Measurements from ENCODE around the gene DNAJC15.

The DNAJC15 gene

DNA sequence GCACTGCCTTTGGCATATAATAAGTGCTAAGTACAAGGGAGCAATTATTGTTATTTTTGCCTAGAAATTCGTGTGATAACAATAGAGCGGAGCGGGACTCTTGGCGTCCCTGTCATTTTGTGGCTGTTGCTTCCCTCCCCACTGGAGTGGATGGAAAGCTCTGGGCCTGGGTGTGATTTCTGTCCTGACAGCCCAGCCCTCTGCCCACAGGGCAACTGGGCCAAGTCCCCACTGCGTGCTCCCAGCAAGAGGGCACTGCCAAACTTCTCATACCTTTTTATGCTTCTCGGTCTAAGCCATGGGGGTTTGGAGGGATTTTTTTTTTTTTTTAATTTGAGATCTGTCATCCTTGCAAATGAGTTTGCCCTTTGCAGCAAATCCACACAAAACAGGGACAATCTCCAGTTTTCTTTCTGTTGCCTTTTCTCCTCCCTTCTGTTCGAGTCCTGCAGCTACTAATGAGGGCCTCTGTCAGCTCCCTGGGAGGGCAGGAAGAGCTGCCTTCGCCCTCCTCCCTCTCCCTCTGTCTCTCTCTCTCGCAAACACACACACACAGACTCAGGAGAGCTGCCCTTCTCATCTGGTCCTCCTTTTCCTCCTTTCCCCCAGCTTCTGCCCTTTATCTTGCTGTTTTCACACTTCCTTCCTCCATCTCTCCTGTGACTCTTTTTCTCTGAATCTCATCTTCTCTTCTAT, 103.9 kb downstream of the DNAJC15 start:
- DNase-seq (ENCODE audit: low spot score) = no peak

DNA sequence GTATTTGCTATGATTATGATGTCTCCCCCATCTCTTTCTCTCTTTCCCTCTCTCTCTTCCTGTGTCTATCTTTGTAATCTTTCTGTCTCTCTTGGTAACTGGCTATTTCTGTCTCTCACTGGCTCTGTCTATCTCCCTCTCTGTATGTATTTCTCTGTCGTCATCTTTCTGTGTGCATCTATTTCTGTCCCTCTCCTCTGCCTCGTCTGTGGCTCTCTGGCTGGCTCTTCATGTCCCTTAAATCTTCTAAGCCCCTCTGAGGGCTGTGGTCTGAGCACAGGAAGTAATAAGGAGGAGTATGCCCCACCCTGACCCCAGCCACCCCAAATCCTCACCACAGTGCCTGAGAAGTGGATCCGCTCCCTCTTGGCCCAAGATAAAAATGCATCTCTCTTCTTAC, 104.4 kb downstream of the DNAJC15 start:
- peak; percentile 13 for DNase-seq (ENCODE audit: low spot score)

DNA sequence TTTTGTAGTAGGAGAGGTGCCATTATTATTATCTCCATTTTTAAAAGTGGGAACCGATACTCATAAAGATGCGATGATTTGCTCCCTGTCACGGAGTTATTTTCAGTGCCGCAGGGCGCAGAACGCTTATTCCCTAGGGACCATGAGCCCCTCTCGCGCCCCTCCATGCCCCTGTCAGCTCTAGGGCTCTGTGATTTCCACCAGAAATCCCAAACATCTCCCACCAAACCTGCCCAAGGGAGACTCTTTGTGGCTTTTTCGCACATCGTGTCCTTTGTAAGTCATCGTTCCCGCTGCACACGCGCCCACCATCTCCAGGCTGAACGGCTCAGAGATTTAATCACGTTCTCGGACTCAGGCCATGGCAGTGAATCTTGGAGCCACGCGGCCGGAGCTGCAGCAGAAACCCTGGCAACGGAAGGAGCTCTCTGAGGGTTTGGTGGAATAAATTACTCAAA, 105.1 kb downstream of the DNAJC15 start:
- DNase-seq (ENCODE audit: low spot score) = no peak

DNA sequence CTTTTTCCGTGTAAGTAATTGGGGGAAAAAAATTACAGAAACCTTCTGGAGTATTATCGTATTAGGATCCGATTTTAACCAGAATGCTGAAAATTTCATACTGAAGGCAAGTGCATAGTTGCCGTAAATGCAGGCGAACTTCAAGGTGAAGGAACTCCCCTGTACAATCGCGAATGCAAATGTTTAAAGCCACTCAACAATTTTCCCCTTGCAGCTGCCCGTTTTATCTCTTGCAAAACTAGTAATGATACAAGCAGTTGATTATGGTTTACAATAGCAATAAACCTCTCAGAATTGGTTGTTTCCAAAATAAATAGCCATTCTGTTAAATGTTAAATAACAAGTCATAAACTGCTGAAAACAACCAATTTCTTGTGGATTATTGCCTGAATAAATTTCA, 105.7 kb downstream of the DNAJC15 start:
- DNase-seq (ENCODE audit: low spot score) = no peak

DNA sequence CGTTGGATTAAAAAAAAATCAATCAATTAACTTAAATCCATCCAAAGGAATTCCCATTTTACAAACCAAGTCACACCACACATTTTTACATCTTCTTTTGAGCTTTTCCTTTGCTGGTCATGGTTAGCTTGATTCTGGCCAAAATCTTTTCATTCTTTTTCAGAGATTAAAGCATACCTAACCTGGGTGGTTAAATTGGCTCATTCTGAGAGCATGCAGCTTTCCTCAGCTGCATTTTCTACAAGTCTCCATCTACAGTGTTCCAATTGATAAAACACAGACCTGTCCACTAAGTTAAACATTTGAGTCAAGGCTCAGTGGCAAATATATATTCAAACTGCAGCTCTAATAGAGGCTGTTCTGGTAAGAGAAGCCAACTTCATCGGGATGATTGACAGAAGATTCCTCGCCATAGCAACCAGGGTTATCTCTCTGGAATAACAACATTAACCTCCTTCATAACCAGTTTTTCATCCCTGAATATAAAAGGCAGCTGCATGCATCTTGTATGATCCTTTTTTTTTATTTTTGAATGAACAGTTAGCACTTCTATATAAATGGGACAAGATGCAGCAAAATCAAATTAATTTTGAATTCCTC, 106.2 kb downstream of the DNAJC15 start:
- no peak for DNase-seq (ENCODE audit: low spot score)

DNA sequence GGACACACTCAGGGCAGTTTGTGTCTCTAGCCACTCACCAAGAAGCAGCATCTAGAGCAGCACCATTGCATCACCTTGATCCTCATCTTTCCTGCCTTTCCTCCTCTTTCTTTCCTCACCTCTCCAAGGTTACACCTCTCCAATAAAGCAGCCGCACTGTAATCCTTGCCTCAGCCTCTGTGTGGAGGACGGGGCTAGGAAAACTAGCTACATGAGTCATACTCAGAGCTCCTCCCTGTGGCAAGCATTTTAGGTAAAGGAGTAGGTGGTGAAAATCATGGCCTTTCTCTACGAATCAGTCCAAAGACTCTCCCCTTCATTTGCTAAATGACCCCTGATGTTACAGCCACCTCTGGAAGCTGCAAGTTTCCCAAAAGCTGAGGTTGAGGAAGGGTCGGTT, 108.9 kb downstream of the DNAJC15 start:
- DNase-seq (ENCODE audit: low spot score) = peak; percentile 8

DNA sequence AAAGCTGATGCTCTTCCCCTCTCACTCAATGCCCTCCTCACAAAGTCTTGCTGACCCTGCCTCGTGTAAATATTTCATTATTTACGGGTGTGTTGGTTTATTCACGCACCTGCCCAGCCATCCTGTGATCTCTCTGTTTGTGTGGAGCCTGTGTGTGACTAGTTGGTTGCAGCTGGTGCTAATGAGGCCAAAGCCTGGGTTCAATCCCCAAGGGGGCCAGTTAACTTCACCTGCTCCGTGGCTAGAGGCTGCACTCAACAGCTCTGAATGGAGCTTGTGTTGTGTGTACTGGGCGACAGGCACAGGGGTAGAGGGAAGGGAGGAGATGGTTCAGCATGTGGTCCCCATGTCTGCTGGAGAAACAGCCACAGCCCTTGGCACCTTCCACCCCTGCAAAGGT, 109.5 kb downstream of the DNAJC15 start:
- DNase-seq (ENCODE audit: low spot score) = peak; percentile 55

DNA sequence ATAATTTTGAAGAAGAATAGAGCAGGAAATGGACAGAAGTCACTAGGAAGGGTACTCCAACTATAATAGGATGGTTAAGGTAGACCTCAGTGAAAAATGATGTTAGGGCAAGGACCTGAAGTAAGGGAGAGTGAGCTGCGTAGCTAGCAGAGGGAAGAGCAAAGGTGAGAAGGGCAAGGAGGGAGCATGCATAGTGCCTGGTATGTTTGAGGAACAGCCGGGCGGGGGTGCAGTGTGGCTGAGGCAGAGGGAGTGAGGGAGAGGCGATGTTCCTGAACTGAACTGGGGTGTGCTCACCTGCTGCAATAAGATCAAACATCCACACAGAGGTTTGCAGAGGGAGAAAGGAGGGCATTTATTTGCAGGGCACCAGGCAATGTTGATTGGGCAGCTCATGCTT, 110.4 kb downstream of the DNAJC15 start:
- no peak for DNase-seq (ENCODE audit: low spot score)

DNA sequence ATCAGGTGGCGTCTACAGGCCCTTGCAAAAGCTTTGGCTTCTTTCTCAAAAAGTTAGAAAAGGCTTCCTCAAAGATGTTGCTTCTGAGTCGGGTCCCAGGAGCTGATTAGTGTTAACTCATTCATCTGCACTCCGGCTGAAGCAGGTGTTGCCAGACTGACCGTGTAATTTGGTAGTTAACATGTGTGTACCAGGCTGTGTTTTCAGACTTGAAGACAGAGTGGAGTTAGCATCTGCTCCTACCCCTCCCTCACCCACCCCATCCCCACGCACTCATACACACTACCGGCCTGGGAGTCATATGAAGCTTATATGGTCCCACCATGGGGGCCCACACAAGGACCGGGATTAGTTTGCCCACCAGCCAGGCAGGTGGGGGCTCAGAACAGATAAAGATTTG, 111.5 kb downstream of the DNAJC15 start:
- peak; percentile 18 for DNase-seq (ENCODE audit: low spot score)

DNA sequence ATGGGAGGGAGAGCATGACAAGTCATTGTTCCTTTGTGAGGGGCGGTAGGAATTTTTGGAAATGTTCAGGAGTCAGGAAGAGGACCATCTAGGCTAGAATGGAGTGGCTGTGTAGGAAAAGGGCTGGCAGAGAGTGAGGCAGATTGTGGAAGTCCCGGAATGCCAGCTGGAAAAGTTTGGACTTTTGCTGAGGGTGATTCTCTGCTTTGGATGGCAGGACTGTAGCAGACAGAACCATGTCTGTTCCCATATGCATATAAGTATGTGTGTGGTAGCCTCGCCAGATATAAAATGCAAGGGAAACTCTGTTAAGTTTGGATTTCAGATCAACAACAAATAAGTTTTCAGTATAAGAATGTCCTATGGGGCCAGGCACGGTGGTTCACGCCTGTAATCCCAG, 112.1 kb downstream of the DNAJC15 start:
- DNase-seq (ENCODE audit: low spot score) = no peak

DNA sequence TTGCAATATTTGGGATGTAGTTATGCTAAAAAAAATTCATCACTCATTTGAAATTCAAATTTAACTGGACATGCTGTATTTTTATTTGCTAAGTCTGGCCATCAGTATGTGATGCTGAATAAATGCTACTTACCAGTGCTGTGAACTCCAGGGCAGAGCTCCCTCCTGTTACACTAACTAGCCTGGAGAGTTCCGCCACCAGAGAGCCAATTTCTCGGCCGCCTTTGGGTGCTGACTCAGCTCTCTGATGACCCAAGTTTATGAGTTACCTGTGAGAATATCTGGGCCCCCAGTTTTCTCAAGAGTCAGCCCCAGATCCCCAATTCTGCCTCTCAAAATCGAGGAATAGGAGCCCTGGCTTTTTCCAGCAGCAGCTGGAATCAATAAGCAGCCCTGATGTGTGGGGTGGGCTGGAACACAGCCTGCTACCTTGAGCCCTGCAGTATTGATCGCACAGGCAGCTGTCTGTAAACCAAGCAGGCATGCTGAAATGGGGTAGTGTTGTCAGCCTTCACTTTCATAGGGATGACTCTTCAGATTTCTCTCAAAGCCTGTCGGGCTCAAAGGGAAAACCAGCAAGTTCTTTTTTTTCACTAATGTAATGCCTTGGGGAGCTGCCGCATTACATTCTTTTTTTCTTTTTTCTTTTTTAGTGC, 113.7 kb downstream of the DNAJC15 start:
- DNase-seq (ENCODE audit: low spot score) = no peak

DNA sequence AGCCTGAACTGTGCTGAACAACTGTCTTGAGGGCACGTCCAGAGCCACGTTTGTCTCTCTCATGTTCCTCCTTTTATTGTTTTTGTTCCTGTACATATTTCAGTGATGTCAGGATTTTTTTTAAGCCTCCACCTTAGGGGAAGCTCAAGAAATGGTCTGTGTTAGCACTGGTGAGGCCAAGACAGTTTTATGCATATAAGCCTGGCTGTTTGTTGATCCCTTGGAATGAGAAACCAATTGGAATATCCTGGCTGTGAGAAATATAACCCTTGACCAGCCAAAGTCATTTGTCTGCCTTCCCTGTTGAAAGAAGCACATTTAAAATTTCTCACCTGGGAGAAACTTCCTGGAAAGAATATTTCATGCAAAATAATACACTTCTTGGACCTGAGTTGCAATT, 115.8 kb downstream of the DNAJC15 start:
- DNase-seq (ENCODE audit: low spot score) = no peak

DNA sequence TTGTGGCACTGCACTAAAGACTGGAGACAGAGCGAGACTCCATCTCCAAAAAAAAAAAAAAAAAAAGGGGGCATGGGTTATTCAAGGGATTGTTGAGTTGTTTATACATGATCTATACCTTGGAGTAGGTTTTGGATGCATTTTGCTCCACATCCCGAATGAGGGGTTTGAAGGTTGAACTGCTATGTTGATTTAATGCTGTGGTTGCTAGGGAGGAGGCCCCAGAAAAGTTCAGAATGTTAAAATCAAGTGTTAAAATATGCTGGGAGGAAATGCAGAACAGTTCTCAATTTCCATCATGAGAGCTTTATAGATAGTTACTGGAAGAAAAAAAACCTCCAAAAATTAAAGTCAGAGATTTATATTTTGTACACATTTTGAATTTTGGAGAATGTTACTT, 116.5 kb downstream of the DNAJC15 start:
- DNase-seq (ENCODE audit: low spot score) = no peak

DNA sequence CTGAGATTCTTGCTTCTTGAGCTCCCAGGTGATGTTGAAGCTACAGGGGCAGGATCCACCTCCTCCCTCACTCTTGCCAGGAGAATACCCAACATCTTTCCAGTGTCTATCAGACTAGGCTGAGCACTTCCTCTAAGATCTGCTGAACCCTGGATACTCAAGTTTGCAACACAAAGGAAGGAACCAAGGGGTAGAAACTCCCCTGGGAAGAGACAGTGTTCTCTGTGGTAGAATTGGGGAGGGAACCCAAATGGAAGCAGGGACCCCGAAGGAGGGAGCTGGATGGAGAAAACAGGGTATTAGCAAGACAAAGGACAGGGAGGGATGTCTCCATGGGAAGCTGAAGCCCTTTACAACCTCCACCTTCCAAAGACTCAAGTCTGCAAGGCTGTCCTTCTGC, 117.6 kb downstream of the DNAJC15 start:
- no peak for DNase-seq (ENCODE audit: low spot score)

DNA sequence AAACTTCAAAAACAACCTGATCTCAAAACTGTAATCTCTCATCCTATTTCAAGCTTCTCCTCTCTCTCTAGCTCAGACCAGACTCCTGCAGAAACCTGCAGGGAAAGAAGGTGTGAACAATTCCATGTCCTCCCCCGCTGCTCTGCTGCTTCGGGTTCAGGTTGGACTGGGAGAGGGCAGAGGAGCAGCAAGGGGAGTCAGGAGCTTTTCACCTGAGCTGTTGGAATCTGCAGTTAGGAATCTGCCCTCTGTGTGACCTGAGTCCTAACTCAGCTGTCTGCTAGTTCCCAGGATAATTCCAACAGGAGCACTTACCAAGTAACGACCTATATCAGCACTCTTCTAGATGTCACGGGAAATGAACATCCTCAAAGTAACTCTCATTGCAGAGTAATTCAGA, 118.3 kb downstream of the DNAJC15 start:
- DNase-seq (ENCODE audit: low spot score) = no peak

DNA sequence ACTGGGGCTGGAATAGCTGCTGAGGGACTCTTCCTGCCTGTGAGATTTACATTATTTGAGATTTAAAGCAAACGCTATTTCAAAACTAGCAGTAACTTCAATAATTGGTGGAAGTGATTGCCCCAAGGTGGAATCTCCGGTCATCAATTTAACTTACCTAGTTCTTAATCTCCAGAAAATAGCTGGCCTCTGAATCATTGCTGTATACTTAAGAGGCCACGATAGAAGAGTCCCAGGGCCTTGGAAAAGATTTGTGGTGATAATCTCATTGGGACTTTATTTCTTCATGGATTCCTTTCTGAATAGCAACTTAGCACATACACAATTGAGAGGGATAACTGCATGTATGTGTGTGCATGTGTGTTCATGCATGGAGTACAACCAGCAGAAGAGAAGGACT, 120.2 kb downstream of the DNAJC15 start:
- no peak for DNase-seq (ENCODE audit: low spot score)

DNA sequence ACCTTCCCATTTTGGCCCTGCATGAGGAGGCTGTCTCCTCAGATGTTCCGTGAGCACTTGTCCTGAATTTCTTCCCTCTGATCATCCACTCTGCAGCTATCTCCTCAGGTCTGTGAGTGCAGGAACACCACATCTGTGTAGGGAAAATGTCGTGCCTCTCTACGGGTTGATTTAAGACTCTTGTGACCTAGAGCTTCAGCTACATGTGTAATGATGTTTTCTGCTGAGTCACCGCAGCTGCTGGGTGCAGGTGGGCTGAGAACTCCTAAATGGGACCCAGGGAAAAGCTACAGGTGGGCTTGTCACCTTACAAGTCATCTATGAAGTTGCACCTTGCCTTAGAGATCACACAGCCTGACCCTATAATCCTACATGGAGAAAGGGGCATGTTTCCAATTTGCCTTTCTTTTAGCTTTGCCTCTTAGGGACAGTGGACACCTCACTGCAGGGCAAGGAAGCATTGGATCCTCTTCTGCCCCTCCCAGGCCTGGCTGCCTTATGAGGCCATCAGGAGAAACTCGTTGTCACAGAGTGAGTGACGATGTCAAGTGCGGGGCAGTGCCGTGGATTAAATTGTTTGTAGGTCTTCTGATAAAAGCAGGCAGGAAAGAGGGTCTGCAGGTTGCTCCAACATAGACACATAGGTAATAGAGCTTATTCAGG, 122.3 kb downstream of the DNAJC15 start:
- no peak for DNase-seq (ENCODE audit: low spot score)

DNA sequence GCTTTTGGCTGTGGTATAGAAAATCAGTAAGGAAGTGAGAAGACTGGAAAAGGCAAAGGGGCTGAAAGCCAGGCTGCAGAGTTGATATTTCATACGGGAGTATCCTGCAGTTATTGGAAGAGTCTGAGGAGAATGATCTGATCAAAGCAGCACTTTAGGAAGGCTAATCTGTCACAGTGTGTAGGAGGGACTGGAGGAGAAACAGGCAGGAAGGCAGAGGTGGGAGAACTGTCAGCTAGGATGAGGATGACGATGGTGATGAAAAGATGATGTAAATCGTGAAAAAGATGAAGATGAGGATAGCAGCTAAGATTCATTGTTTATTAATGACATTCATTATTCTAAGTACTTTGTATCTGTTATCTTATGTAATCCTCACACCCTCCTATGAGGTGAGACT, 123.0 kb downstream of the DNAJC15 start:
- DNase-seq (ENCODE audit: low spot score) = no peak

DNA sequence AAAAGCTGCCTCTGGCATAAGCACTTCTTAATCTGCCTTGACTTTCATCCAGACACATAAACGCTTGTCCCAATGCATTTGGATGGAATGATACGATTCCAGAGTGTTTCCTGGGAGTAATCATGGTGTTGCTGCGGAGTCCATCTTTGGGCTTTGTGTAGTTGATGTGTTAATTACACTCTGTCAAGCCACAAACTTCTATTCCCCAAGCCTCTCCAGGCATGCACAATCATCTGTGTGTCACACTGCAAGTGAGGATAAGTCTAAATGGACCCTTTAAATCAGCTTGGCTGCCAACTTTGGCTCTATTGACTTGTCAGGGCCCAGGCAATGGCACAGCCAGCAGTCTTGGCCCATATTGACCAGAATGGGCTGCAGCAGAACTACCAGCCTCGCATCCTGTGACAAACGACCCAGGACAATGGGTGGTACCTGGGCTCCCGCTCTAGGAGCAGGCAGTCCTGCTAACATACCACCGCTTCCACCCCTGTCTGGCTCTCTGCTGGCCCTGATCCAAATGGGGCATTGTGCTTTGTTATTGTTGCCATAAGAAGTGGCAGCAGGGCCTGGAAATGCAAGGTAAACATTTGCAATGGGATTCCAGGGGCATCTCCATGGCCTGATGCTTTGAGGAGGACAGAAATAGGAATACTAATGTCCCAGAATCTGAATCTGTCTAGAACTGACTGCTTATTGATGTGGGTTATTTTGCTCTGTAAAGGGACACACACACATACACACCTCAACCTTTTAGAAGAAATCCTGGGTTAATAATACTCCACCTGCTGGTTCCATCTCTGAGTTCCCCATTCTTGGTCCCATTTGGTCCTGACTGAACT, 127.2 kb downstream of the DNAJC15 start:
- no peak for DNase-seq (ENCODE audit: low spot score)

DNA sequence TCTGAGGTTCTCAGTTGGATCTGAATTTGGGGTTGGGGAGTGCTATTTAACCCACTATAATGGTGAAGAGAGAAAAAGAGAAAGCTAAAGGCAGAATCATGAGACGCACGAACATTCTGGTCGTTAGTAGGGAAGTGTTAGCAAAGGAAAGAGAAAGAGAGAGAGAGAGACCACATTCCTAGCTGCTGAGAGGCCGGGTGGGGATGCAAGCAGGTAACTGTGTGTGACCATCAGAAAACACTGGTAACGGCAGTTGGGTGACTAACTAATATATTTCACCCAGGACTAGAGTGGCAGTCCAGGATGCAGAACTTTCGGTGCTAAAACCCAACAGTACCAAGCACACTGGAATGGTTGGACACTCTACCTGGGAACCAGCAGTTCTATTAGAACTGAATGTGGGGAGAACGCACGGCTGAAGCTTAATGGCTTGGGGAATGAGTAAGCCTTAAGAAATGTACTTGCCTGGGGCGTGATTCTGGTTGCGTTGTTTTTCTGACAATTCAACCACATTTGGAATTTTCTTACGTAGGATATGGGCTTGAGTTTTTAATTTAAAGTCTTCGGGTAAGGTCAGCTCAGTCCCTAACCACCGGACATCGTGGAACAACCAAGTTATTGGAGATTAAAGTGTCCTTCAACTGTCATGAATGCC, 130.2 kb downstream of the DNAJC15 start:
- no peak for DNase-seq (ENCODE audit: low spot score)

DNA sequence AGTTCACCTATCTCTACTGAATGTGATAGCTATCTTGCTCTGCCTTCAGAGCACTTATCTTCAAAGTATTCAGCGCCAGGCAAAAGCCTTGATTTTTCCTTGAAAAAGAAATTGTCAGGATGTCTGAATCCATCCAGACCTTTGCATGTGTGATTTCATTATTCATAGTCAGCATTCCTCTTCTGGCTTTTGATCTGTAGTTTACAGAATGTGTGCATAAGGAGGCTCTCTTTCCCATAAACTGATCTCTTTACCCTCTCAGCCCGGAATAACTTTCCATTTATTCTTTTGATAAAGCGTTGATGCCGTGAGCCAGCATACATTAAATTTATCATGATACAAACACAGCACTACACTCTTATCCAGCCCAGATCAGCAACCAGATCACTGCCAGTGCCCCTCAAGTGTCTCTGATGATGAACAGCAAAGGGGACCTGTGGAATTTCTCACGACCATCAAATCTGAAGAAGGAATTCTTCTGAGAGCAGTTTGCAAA, 130.8 kb downstream of the DNAJC15 start:
- no peak for DNase-seq (ENCODE audit: low spot score)
